HepG2 (cell line): ENCODE measurements around the gene TXN2. TPM values are rescaled to one million over a fixed set of nuclear protein-coding genes. Genes with fewer than 3 reads are reported as not detected.

Experiments used
- FOXP1 ChIP-seq, 2 experiments: fragments of 450-650 bp in 1 of 2; IDR thresholded peaks; 2 replicates each; pipeline ENCODE4 v1.6.1; 2017 to 2018; ENCODE audit warnings: antibody characterized with exemption in 1 of 2
- HNF1A ChIP-seq, 2 experiments: sonication (generic) in 1 of 2; formaldehyde crosslinking in 1 of 2; IDR thresholded peaks; 2 replicates each; pipeline versions ENCODE4 v1.4.0 to v1.6.1; 2016 to 2020; ENCODE audit warnings: borderline replicate concordance in 1 of 2, low read depth in 1 of 2, mild to moderate bottlenecking in 1 of 2, missing genetic modification reagents in 1 of 2
- HOXA7 ChIP-seq: sonication (generic); formaldehyde crosslinking; IDR thresholded peaks from 2 replicates; pipeline ENCODE4 v1.8.1; 2022; ENCODE audit warnings: mild to moderate bottlenecking, missing genetic modification reagents, moderate library complexity
- KAT8 ChIP-seq: IDR thresholded peaks from 2 replicates; pipeline ENCODE4 v1.6.1; 2016; ENCODE audit warnings: missing genetic modification reagents, missing compliant biosample characterization
- MAFG ChIP-seq: sonication (generic); formaldehyde crosslinking; IDR thresholded peaks from 2 replicates; pipeline ENCODE4 v1.5.1; 2020; ENCODE audit warnings: mild to moderate bottlenecking, missing genetic modification reagents
- ZNF138 ChIP-seq: sonication (generic); formaldehyde crosslinking; IDR thresholded peaks from 2 replicates; pipeline ENCODE4 v1.5.0; 2020; ENCODE audit warnings: mild to moderate bottlenecking, low read depth, missing genetic modification reagents
- ZNF160 ChIP-seq: sonication (generic); formaldehyde crosslinking; IDR thresholded peaks from 2 replicates; pipeline ENCODE4 v1.8.0; 2022; ENCODE audit warnings: mild to moderate bottlenecking, inconsistent platforms, missing genetic modification reagents
- ZNF564 ChIP-seq: sonication (generic); formaldehyde crosslinking; IDR thresholded peaks from 2 replicates; pipeline ENCODE4 v1.8.1; 2023; ENCODE audit warnings: mild to moderate bottlenecking, missing genetic modification reagents
- ZNF746 ChIP-seq: sonication (generic); formaldehyde crosslinking; IDR thresholded peaks from 2 replicates; pipeline ENCODE4 v1.8.0; 2022; ENCODE audit warnings: mild to moderate bottlenecking, missing genetic modification reagents
- ZNF749 ChIP-seq: sonication (generic); formaldehyde crosslinking; IDR thresholded peaks from 2 replicates; pipeline ENCODE4 v1.8.0; 2022; ENCODE audit warnings: mild to moderate bottlenecking, missing genetic modification reagents, moderate library complexity, borderline replicate concordance
- polyA plus RNA-seq, 8 experiments: library from polyadenylated mRNA; depleted of rRNA in 3 of 8; stranded (reverse) in 7 of 8; unstranded in 1 of 8; fragments of >200 nt; fragmentation: Illumina TruSeq in 4 of 8; extraction: Trizol in 4 of 8; gene quantifications; 2 replicates each; pipeline versions ENCODE4 v1.2.1 to v1.2.3, GENCODE V29; 2011 to 2016; ENCODE audit warnings: low read depth in 4 of 8, missing spikeins in 1 of 8, mixed read lengths in 1 of 8; ENCODE audit not compliant: insufficient read depth in 1 of 8
- total RNA-seq, 5 experiments: library from RNA; depleted of rRNA; stranded (reverse); fragments of >200 nt; fragmentation: Illumina TruSeq; extraction: Trizol; gene quantifications; 2 replicates each; pipeline ENCODE4 v1.2.3, GENCODE V29; 2016; ENCODE audit warnings: low read depth in 1 of 5
- TF ChIP-seq, protein P1 (sequence below): sonication (generic); formaldehyde crosslinking; IDR thresholded peaks from 2 replicates; pipeline ENCODE4 v1.4.0; 2020; ENCODE audit warnings: missing genetic modification reagents, mild to moderate bottlenecking, borderline replicate concordance
- TF ChIP-seq, protein P2 (sequence below): sonication (generic); formaldehyde crosslinking; IDR thresholded peaks from 2 replicates; pipeline ENCODE4 v1.5.1; 2020; ENCODE audit warnings: missing genetic modification reagents, mild to moderate bottlenecking, borderline replicate concordance
- TF ChIP-seq, protein P3 (sequence below): sonication (generic); formaldehyde crosslinking; IDR thresholded peaks from 2 replicates; pipeline ENCODE4 v1.4.0; 2020; ENCODE audit warnings: missing genetic modification reagents, borderline replicate concordance

TXN2 gene
- total and polyA plus RNA-seq, 2 of the 13 experiments (the other 11 are each of a cell fraction or from before 2014, with no cell fraction given): 41.4 to 109 TPM

- TF ChIP-seq HNF1A (IDR thresholded peaks at IDR 0.05; ENCODE audit: low read depth): no peak
- peak; percentile 78 for TF ChIP-seq HNF1A (CRISPR knock-in tag; IDR thresholded peaks at IDR 0.05; ENCODE audit: borderline replicate concordance)
- no peak; the same call in 1 of the 2 replicates for TF ChIP-seq HOXA7 (CRISPR knock-in tag)
- TF ChIP-seq ZNF749 (CRISPR knock-in tag): peak; percentile 98
- TF ChIP-seq MAFG (CRISPR knock-in tag): no peak
- TF ChIP-seq, protein P1, sequence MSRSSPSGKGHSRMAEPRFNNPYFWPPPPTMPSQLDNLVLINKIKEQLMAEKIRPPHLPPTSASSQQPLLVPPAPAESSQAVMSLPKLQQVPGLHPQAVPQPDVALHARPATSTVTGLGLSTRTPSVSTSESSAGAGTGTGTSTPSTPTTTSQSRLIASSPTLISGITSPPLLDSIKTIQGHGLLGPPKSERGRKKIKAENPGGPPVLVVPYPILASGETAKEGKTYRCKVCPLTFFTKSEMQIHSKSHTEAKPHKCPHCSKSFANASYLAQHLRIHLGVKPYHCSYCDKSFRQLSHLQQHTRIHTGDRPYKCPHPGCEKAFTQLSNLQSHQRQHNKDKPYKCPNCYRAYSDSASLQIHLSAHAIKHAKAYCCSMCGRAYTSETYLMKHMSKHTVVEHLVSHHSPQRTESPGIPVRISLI: no peak; the same call in 1 of the 2 replicates
- peak; percentile 43; the same call in 1 of the 2 replicates for TF ChIP-seq KAT8
- TF ChIP-seq ZNF564 (CRISPR knock-in tag): peak; percentile 95
- TF ChIP-seq FOXP1 (IDR thresholded peaks at IDR 0.05): no peak
- no peak for TF ChIP-seq FOXP1 (CRISPR knock-in tag; IDR thresholded peaks at IDR 0.05)
- peak; percentile 82 for TF ChIP-seq ZNF138
- TF ChIP-seq, protein P2, sequence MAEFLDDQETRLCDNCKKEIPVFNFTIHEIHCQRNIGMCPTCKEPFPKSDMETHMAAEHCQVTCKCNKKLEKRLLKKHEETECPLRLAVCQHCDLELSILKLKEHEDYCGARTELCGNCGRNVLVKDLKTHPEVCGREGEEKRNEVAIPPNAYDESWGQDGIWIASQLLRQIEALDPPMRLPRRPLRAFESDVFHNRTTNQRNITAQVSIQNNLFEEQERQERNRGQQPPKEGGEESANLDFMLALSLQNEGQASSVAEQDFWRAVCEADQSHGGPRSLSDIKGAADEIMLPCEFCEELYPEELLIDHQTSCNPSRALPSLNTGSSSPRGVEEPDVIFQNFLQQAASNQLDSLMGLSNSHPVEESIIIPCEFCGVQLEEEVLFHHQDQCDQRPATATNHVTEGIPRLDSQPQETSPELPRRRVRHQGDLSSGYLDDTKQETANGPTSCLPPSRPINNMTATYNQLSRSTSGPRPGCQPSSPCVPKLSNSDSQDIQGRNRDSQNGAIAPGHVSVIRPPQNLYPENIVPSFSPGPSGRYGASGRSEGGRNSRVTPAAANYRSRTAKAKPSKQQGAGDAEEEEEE (CRISPR knock-in tag): no peak
- TF ChIP-seq ZNF160: peak; percentile 88; the same call in 1 of the 2 replicates
- TF ChIP-seq ZNF746: 0 out of 2 replicates have a peak, but pooled peaks have one; percentile 48
- TF ChIP-seq, protein P3, sequence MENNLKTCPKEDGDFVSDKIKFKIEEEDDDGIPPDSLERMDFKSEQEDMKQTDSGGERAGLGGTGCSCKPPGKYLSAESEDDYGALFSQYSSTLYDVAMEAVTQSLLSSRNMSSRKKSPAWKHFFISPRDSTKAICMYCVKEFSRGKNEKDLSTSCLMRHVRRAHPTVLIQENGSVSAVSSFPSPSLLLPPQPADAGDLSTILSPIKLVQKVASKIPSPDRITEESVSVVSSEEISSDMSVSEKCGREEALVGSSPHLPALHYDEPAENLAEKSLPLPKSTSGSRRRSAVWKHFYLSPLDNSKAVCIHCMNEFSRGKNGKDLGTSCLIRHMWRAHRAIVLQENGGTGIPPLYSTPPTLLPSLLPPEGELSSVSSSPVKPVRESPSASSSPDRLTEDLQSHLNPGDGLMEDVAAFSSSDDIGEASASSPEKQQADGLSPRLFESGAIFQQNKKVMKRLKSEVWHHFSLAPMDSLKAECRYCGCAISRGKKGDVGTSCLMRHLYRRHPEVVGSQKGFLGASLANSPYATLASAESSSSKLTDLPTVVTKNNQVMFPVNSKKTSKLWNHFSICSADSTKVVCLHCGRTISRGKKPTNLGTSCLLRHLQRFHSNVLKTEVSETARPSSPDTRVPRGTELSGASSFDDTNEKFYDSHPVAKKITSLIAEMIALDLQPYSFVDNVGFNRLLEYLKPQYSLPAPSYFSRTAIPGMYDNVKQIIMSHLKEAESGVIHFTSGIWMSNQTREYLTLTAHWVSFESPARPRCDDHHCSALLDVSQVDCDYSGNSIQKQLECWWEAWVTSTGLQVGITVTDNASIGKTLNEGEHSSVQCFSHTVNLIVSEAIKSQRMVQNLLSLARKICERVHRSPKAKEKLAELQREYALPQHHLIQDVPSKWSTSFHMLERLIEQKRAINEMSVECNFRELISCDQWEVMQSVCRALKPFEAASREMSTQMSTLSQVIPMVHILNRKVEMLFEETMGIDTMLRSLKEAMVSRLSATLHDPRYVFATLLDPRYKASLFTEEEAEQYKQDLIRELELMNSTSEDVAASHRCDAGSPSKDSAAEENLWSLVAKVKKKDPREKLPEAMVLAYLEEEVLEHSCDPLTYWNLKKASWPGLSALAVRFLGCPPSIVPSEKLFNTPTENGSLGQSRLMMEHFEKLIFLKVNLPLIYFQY (CRISPR knock-in tag): peak; percentile 88
Measured at GRCh38 chr22:36506637-36507517, 25.4 kb upstream of the TXN2 start, which contains the start of gene FOXRED2 (continued).
